Astrocyte (in vitro differentiated cells and primary cell): ENCODE data around the gene EFCC1. TPM values are rescaled to one million over a fixed set of nuclear protein-coding genes. Genes with fewer than 3 reads are reported as not detected.

Source experiments
- DNase-seq: peaks from one replicate; pipeline ENCODE4 v3.0.0-alpha.2; 2010; ENCODE audit warnings: low read depth
- FAIRE-seq: peaks from 2 replicates; lab custom pipeline; 2011; peaks lifted over from hg19 to GRCh38; lab: Jason Lieb, UNC
- H2AFZ ChIP-seq: 2 replicates; pipeline ENCODE4 v1.6.0; 2012; ENCODE audit warnings: low read depth, low read length, inconsistent platforms
- H3K27ac ChIP-seq: 2 replicates; pipeline ENCODE4 v1.5.1; 2011; ENCODE audit warnings: low read depth, low read length, inconsistent platforms
- H3K27me3 ChIP-seq: 2 replicates; pipeline ENCODE4 v1.6.0; 2011; ENCODE audit warnings: low read length, inconsistent platforms; ENCODE audit not compliant: insufficient read depth
- H3K36me3 ChIP-seq: 2 replicates; pipeline ENCODE4 v1.5.1; 2011; ENCODE audit warnings: low read length, inconsistent platforms; ENCODE audit not compliant: insufficient read depth
- H3K4me1 ChIP-seq: 2 replicates; pipeline ENCODE4 v1.5.1; 2011; ENCODE audit warnings: low read length, inconsistent platforms; ENCODE audit not compliant: insufficient read depth
- H3K4me2 ChIP-seq: 2 replicates; pipeline ENCODE4 v1.6.0; 2012; ENCODE audit warnings: low read length, inconsistent platforms
- H3K4me3 ChIP-seq: 2 replicates; pipeline ENCODE4 v1.5.1; 2011; ENCODE audit warnings: low read depth, mild to moderate bottlenecking, low read length, inconsistent platforms; ENCODE audit not compliant: insufficient read depth
- H3K79me2 ChIP-seq: 2 replicates; pipeline ENCODE4 v1.6.0; 2012; ENCODE audit warnings: mild to moderate bottlenecking, low read length, inconsistent platforms; ENCODE audit not compliant: insufficient read depth
- H3K9ac ChIP-seq: 2 replicates; pipeline ENCODE4 v1.6.0; 2012; ENCODE audit warnings: mild to moderate bottlenecking, low read length, inconsistent platforms
- H3K9me3 ChIP-seq: 2 replicates; pipeline ENCODE4 v1.5.1; 2012; ENCODE audit warnings: low read depth, mild to moderate bottlenecking, low read length, inconsistent platforms; ENCODE audit not compliant: insufficient read depth
- H4K20me1 ChIP-seq: 2 replicates; pipeline ENCODE4 v1.6.0; 2012; ENCODE audit warnings: low read length, inconsistent platforms; ENCODE audit not compliant: insufficient read depth
- H3K27ac Mint-ChIP-seq: one replicate; pipeline ENCODE4 v1.8.0; 2021; ENCODE audit warnings: mild to moderate bottlenecking, mixed read lengths; ENCODE audit not compliant: unreplicated experiment
- H3K27me3 Mint-ChIP-seq: one replicate; pipeline ENCODE4 v1.8.0; 2021; ENCODE audit warnings: low read depth, mixed read lengths; ENCODE audit not compliant: unreplicated experiment
- H3K36me3 Mint-ChIP-seq: one replicate; pipeline ENCODE4 v1.8.0; 2021; ENCODE audit warnings: low read depth, mixed read lengths; ENCODE audit not compliant: unreplicated experiment
- H3K4me1 Mint-ChIP-seq: one replicate; pipeline ENCODE4 v1.8.0; 2021; ENCODE audit warnings: low read depth, mixed read lengths; ENCODE audit not compliant: unreplicated experiment
- H3K4me3 Mint-ChIP-seq: one replicate; pipeline ENCODE4 v1.8.0; 2021; ENCODE audit warnings: mild to moderate bottlenecking, moderate library complexity, mixed read lengths; ENCODE audit not compliant: unreplicated experiment
- H3K9me3 Mint-ChIP-seq: one replicate; pipeline ENCODE4 v1.8.0; 2021; ENCODE audit warnings: mild to moderate bottlenecking, mixed read lengths; ENCODE audit not compliant: unreplicated experiment
- EZH2 ChIP-seq: IDR thresholded peaks from 2 replicates; pipeline ENCODE4 v1.6.1; 2012; ENCODE audit warnings: mild to moderate bottlenecking, low read length, inconsistent platforms; ENCODE audit not compliant: insufficient read depth
- total RNA-seq: library from RNA; stranded (reverse); gene quantifications from 2 replicates; pipeline ENCODE4 v1.2.1, GENCODE V29; 2021
- TF ChIP-seq, protein P1 (sequence below): IDR thresholded peaks from 2 replicates; pipeline ENCODE4 v1.5.1; 2011; ENCODE audit warnings: low read depth, mild to moderate bottlenecking, inconsistent platforms, low read length, moderate library complexity; ENCODE audit not compliant: insufficient read depth

EFCC1 gene
- total RNA-seq, 1 donor from 2014 or later, result not detected

DNA sequence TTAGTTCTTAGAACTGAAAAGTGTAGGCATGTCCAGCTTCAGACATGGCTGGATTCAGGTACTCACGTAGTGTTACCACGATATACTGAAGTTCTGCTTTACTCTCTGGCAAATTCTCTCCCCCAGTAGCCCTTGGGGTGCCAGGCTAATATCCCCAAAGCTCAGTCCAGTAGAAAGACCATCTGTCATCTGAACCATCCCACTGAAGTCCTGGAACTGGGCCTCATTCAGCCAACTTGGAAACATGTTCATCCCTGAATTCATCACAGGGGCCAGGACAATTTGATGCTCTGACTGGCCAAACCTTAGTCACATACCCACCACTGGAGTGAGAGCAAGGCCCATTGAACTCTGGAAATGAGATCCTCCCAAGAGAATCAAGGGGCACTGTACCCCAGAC, 8.2 kb downstream of the EFCC1 start:
- peaks cover 49% of the 10 kb centered on the region for H3K27me3 Mint-ChIP-seq
- H3K9me3 Mint-ChIP-seq, result no peaks in the 10 kb centered on the region
- no peak for FAIRE-seq
- no peak for DNase-seq
- no peak for TF ChIP-seq EZH2
- TF ChIP-seq, protein P1, sequence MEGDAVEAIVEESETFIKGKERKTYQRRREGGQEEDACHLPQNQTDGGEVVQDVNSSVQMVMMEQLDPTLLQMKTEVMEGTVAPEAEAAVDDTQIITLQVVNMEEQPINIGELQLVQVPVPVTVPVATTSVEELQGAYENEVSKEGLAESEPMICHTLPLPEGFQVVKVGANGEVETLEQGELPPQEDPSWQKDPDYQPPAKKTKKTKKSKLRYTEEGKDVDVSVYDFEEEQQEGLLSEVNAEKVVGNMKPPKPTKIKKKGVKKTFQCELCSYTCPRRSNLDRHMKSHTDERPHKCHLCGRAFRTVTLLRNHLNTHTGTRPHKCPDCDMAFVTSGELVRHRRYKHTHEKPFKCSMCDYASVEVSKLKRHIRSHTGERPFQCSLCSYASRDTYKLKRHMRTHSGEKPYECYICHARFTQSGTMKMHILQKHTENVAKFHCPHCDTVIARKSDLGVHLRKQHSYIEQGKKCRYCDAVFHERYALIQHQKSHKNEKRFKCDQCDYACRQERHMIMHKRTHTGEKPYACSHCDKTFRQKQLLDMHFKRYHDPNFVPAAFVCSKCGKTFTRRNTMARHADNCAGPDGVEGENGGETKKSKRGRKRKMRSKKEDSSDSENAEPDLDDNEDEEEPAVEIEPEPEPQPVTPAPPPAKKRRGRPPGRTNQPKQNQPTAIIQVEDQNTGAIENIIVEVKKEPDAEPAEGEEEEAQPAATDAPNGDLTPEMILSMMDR, result no peak
- Histone ChIP-seq H4K20me1 (no peaks in the 10 kb centered on the region), H3K79me2 (no peaks in the 10 kb centered on the region), H3K9ac (no peak overlapping the region), H3K4me1 (peaks cover 2% of the 10 kb centered on the region), H3K27me3 (peaks cover 25% of the 10 kb centered on the region), H3K9me3 (peaks cover 2% of the 10 kb centered on the region), H3K27ac (no peak overlapping the region), H3K4me2 (no peak overlapping the region), H2AFZ (no peak overlapping the region), H3K4me3 (no peak overlapping the region), H3K36me3 (no peaks in the 10 kb centered on the region)
- H3K4me1 Mint-ChIP-seq, result no peaks in the 10 kb centered on the region
- H3K4me3 Mint-ChIP-seq, result no peak overlapping the region
- no peak overlapping the region for H3K27ac Mint-ChIP-seq
- H3K36me3 Mint-ChIP-seq, result no peaks in the 10 kb centered on the region

DNA sequence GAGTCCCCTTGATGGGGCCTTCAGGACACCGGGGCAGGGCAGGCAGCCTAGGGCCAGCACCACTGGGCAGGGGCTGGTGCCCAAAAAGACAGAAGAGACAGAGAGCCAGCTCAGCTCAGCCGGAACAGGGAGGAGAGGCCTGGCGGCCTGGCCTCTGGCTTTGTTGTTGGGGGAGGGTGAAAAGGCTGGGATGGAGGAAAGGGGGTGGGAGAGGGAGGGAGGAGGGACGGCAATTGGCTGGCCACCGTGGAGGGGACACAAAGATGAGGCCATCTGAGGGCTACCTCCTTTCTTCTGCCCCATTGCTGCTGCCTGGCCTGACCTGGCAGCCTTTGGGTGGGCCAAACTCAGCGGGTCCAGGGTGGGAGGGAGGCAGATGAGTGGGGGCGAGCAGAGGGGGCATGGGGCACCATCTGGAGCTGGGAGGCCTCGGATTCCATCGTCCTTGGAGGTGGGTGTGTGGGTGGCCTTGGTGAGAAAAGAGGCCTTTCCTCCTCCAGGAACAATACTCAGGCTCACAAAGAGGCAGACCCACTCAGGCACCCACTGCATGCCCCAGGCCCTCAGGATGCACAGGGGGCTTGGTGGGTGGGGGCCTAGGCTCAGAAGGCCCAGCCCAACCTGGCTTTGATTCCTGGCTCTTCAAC, 9.3 kb downstream of the EFCC1 start:
- H3K4me2 ChIP-seq, result no peak overlapping the region
- no peaks in the 10 kb centered on the region for H3K79me2 ChIP-seq
- peaks cover 2% of the 10 kb centered on the region for H3K9me3 ChIP-seq
- H3K36me3 ChIP-seq, result no peaks in the 10 kb centered on the region
- peaks cover 39% of the 10 kb centered on the region for H3K27me3 Mint-ChIP-seq
- H3K36me3 Mint-ChIP-seq, result no peaks in the 10 kb centered on the region
- H3K9ac ChIP-seq, result no peak overlapping the region
- peaks cover 21% of the 10 kb centered on the region for H3K27me3 ChIP-seq
- no peak overlapping the region for H3K27ac Mint-ChIP-seq
- no peak for TF ChIP-seq EZH2
- TF ChIP-seq, protein P1, result no peak
- H4K20me1 ChIP-seq, result no peaks in the 10 kb centered on the region
- H3K4me3 Mint-ChIP-seq, result no peak overlapping the region
- H3K4me1 Mint-ChIP-seq, result peaks cover 4% of the 10 kb centered on the region
- no peak for FAIRE-seq
- DNase-seq, result no peak
- no peak overlapping the region for H3K4me3 ChIP-seq
- H2AFZ ChIP-seq, result no peak overlapping the region
- no peaks in the 10 kb centered on the region for H3K9me3 Mint-ChIP-seq
- no peak overlapping the region for H3K27ac ChIP-seq
- peaks cover 2% of the 10 kb centered on the region for H3K4me1 ChIP-seq

DNA sequence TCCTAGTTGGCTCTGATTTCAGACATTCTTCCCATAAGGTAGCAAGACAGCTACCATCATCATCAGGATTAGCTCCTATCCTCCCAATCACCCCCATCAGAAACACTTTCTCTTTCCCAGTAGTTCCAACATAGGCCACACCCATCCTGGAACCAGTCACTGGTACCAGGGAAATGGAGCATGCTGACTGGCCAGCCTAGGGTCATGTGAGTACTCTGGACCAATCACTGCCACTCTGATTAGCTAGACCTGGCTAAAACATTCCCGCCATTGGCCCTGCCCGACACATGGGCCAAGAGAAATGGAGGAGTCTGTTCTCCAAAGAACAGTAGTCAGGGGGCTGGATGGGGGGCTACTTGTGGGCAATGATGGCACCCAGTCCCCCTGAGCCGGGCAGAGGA, 12.4 kb downstream of the EFCC1 start:
- TF ChIP-seq EZH2, result no peak
- TF ChIP-seq, protein P1, result no peak
- no peak overlapping the region for H3K27ac Mint-ChIP-seq
- Histone ChIP-seq H3K9me3 (peaks cover 2% of the 10 kb centered on the region), H3K27me3 (peaks cover 3% of the 10 kb centered on the region), H4K20me1 (no peaks in the 10 kb centered on the region), H3K27ac (no peak overlapping the region), H3K4me3 (no peak overlapping the region), H3K36me3 (no peaks in the 10 kb centered on the region), H3K4me1 (no peaks in the 10 kb centered on the region), H3K79me2 (no peaks in the 10 kb centered on the region), H3K9ac (no peak overlapping the region), H2AFZ (no peak overlapping the region), H3K4me2 (no peak overlapping the region)
- FAIRE-seq (no peak), DNase-seq (no peak)
- no peaks in the 10 kb centered on the region for H3K9me3 Mint-ChIP-seq
- no peak overlapping the region for H3K4me3 Mint-ChIP-seq
- H3K36me3 Mint-ChIP-seq, result no peaks in the 10 kb centered on the region
- H3K4me1 Mint-ChIP-seq, result peaks cover 14% of the 10 kb centered on the region
- H3K27me3 Mint-ChIP-seq, result peaks cover 11% of the 10 kb centered on the region
